Stimulated activated CD4-positive, alpha-beta T cell treated with anti-CD3 and anti-CD28 coated beads, Interleukin-2, amount 100 ng/mL, for 4 hours (primary cell): ENCODE data around the gene UBB.
"Not testable (repeated sequence)": the region's sequence is repeated elsewhere in the genome, so short reads cannot be mapped to it uniquely, and the experiment has no call there.

Experiments used
- DNase-seq: peaks from one replicate; pipeline ENCODE4 v3.0.0-alpha.2; 2020; ENCODE audit warnings: low read depth

UBB gene

DNA sequence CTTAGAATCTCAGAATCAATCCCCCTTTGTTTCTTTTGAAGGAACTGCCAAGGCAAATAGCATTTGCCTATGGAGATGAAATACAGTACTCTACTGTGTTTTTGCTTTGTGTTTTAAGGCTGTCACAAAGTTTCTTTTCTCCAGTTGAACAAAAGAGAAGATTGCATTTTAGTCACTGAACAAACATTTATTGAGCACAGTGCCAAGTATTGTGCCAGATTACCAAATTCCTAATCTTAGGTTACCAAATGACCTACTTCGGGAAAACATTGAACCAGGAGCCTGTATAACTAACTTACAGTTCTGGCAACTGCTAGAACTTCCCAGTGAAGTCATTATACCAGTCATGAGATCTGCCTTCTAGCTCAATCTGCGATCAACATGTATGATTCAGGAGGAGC is 3.0 kb upstream of the UBB start:
- DNase-seq, result no peak

DNA sequence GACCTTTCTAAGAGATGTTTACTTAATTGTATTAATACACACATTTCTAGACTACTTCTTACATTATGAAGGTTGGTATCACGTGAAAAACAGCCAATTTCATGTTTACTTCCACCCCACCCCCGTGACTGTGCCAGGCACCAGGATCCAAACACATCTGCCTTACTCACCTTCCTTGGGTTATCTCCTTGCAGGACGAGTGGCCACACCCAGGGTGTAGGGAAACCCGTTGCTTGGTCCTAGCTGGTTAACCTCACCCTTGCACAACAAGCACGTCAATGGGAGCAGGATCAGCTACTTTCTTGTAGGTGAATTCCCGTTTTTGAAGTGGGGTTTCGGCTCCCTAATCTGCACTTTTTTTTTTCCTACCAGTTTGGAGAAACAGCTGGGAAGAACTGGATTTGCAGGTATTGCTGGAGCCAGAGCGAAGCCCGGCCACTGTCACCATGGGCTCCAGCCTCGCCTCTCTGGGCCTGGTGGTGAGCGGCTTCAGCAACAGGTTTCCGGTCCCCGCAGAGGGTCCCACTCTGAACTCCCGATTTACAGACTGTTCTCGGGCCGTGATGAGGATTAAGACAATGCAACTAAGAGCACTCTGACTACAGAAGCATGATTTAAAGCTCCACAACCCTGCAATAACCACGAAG is 2.1 kb upstream of the UBB start:
- DNase-seq, result no peak

DNA sequence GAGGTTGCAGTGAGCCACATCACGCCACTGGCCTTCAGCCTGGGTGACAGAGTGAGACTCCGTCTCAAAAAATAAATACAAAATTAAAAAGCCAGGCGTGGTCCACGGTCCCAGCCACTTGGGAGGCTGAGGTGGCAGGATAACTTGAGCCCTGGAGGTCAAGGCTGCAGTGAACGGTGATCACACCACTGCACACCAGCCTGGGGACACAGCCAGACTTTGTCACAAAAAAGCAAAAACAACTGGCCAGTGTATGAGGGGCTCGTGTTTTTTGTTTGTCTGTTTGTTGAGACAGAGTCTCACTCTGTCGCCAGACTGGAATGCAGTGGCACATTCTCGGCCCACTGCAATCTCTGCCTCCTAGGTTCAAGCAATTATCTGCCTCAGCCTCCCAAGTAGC is 1.2 kb upstream of the UBB start:
- DNase-seq, result no peak

DNA sequence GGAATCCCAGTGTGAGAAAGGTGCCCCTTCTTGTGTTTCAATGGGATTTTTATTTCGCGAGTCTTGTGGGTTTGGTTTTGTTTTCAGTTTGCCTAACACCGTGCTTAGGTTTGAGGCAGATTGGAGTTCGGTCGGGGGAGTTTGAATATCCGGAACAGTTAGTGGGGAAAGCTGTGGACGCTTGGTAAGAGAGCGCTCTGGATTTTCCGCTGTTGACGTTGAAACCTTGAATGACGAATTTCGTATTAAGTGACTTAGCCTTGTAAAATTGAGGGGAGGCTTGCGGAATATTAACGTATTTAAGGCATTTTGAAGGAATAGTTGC is 567 bp downstream of the UBB start:
- peak; percentile 28 for DNase-seq

DNA sequence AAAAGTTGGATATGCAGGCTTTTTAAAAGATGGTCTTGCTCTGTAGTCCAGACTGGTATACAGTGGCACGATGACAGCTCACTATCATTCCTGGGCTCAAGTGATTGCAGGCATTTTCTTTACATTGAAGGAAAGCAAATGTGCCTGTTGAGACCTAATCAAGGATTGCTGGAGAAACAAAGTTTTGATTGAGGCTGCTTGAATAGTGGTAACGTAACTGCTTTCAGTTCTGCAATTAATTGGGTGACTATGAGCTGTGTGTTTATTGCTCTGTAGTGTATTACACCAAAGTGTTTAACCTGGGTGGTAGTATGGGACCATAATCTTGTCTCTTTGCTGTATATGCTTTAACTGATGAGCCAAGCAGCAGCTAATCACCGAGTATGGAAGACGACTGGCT is 2.3 kb downstream of the UBB start:
- no peak for DNase-seq

DNA sequence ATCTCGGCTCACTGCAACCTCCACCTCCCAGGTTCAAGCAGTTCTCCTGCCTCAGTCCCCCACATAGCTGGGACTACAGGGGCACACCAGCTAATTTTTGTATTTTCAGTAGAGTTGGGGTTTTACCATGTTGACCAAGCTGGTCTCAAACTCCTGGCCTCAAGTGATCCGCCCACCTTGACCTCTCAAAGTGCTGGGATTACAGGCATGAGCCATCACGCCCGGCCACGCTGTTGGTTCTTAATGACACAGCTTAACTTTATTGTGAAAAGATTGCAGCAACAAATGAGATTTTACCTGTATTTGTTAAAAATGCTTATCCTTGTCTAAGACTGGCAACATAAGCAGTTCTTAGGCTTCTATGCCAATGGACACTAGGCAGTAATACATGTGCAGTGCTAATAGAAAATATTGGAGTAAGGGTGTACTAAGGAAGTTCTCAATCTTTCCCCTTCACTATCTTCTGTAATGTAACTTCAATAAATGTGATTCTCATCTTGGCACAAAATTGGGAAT is 2.9 kb downstream of the UBB start:
- DNase-seq, result no peak

DNA sequence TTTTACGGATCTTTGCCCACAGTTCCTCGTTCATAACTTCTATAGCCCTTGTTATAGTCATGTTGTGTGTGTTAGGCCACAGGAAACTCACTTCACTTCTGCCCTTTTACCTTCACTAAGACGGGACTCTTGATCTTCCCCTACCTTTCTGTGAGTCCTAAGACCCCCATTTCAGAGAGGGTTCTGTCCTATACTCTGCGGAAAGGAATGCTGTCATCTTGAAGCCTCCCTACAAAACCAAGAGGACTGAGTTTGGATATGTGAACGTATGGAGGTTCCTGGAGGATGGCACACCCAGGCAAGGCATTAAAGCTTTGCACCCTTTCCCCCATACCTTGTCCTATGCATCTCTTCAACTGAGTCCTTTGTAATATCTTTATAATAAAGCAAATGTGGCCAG is 3.7 kb downstream of the UBB start:
- no peak for DNase-seq

DNA sequence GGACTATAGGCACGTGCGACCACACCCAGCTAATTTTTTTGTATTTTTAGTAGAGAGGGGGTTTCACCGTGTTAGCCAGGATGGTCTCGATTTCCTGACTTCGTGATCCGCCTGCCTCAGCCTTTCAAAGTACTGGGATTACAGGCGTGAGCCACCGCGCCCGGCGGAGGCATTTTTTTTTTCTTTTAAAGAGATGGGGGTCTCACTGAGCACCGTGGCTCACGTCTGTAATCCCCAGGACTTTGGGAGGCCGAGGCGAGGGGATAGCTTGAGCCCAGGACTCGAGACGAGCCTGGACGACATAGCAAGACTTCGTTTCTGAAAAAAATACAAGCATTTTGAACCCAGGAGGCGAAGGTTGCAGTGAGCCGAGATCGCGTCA is 5.2 kb downstream of the UBB start:
- DNase-seq, result not testable (repeated sequence)

DNA sequence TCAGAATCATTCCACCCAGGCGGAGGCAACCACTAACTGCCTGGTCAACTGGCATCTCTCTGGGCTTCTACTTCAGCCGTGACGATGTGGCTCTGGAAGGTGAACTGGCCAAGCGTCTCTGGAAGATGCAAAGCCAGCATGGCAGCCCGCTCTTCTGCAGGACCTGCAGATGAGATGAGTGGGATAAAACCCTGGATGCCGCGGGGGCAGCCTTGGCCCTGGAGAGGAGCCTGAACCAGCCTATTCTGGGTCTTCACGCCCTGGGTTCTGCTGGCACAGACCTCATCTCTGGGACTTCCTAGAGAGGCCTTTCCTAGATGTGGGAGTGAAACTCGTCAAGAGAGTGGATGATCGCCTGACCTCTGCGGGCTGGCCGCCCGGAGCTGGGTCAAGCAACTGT is 10.6 kb downstream of the UBB start:
- no peak for DNase-seq

DNA sequence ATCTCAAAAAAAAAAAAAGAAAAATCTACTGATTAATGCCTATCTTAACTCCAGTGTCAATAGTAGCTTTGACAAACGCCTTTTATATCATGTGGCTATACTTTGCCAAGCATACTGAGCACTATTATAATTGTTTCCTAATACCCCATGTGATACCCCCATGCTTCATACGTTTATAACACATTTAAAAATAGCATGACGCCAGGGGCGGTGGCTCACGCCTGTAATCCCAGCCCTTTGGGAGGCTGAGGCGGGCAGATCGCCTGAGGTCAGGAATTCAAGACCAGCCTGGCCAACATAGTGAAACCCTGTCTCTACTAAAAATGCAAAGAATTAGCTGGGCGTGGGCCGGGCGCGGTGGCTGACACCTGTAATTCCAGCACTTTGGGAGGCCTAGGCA is 11.6 kb downstream of the UBB start:
- not testable (repeated sequence) for DNase-seq

DNA sequence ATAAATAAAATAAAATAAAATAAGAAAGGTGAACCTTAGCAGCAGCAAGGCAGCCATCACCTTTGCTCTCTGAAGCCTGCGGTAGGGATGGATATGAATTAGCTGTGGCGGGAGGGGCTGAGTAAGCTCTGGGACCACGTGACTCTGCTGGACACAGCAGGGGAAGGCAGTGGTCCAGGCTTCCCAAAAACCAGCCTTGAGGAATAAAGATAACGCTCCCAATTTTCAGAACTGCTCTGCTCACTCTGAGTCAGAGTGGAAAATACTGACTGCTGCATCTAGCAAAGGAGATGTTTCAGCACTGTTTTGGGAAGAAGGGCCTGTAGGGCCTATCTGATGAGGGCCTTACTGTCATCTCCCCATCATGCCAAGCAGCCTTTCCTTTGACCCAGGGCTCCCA is 15.0 kb downstream of the UBB start:
- not testable (repeated sequence) for DNase-seq

DNA sequence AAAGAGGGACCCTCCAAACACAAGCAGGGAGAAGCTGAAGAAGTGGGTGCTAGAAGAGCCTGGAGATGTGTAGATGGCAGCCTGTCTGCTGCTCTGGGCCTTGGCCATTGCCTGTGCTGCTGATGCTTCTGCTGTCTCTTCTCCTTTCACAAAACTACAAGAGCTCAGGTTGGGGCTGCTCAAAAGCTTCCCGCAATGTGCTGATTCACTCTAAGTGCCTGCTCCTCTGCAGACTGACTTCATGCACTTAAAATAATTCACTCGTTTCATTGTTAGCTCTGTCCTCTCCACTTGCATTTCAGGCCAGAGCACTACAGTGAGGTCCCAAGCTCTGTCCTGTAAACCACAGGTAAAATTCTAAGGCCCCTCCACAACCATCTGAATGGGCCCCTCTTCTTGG is 15.8 kb downstream of the UBB start:
- not testable (repeated sequence) for DNase-seq

DNA sequence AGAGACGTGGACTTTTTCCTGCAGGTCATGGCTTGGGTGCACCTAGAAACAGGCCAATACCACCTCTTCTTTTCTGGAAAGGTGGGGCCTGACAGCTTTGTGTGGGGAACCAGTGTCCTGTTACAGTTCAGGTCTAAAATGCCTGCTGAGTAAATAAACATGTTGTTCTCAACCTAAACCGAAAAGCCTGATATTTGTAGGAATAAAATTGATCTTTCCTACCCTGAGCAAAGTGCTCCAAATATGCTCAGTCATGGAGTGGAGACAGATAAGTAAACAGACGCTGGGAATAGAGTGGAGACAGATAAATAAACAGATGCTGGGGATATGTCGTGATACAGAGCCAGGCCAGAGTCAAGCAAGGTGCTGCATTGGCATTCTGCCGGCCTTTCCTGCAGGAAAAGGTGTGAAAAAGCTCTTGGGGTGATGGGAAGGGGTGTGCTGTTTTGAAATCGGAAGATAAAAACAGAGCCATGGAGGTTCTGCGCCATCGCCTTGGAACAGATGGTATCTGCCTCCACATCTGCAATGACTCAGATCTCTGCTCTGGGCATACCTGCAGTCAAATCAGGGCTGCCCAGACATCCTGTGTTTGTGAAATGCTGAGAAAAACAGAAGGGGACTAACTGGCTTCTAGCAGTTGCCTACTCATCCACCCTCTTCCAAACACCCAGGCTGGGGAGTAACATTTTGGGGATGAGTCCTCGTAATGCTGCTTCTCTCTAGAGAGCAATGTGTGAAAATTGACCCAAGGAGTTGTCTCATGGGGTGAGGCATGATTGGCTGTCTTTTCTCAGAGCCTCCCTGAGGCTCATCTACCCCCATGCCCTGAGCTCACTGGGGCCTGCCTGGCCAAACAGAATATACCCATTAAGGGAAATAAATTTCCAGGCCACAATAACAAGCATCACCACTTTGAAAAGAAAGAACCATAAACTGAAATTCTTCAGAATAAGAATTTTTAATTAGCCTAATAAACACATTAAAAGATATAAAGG is 17.7 kb downstream of the UBB start:
- DNase-seq, result no peak

DNA sequence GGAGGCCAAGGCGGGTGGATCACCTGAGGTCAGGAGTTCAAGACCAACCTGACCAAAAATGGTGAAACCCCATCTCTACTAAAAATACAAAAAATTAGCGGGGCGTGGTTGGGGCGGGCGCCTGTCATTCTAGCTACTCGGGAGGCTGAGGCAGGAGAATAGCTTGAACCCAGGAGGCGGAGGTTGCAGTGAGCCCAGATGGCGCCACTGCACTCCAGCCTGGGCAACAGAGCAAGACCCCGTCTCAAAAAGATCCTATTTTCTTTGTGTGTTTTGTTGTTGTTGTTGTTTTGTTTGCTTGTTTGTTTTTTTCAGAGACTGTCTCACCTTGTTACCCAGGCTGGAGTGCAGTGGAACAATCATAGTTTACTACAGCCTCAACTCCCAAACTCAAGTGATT is 23.0 kb downstream of the UBB start:
- not testable (repeated sequence) for DNase-seq

DNA sequence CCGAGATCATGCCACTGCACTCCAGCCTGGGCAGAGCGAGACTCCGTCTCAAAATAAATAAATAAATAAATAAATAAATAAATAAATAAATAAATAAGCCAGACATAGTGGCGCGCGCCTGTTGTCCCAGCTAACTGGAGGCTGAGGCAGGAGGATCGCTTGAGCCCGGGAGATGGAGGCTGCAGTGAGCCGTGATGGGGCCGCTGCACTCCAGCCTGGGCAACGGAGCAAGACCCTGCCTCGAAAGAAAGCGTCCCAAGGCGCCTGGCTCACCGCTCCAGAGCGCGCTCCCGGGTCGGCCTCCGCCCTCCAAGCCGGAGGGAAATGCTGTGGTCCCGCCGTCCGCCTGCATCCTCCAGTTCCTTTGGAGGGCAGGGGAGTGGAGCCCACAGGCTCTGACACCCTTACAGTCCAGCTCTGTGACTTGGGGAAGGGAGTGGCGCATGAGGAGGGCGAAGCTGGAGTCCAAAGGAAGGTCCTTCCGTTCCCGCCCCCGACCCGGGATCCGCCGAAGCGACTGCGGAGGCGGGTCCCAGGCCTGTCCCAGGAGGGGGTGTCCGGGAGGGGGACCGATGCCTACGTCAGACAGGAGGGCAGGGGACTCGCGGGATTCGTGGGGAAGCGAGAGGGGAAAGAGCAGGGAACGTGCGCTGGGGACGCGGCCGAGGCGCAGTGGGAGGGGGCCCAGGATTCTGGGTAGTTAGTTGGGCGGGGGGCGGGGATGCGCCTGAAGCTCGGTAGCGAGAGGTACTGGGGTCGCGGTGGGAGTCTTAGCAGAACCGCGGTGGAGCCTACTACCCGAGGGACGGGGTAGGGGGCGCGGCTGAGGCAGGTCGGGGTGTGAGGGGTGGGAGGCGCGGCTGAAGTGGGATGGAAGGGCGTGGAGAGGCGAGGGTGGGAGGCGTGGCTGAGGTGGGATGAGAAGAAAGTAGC is 26.1 kb downstream of the UBB start:
- no peak for DNase-seq

DNA sequence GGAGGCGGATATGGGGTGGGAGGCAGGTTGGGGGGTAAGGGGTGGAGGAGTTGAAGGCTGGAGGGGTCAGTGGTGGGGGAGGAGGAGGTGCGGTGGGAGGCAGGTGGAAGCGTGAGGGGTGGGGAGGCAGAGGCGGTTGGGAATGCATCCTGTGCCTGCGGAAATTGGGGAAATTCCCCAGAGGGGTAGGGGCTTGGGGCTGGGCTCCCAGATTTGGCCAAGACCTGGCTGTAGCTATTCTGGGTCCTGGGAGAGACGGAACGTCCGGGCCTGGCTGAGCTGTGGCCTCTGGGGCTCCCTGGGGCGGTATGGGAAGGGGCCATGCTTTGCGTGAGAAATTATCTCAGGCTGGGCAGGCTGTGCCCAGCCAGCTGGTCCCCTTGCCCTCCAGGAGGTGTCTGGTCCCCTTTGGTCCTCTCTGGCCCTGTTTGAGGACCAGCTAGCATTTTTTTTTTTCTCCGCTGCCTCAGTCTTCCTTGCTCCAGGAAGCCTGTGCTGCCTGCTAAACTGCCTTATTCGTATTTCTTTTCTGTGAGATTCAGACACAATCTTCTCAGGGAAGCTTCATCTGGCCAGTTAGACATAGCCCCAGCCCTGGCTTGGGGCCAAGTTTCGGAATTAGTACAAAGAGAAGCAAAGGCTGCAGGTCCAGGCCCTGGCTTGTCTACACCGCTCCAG is 27.2 kb downstream of the UBB start:
- DNase-seq, result no peak

DNA sequence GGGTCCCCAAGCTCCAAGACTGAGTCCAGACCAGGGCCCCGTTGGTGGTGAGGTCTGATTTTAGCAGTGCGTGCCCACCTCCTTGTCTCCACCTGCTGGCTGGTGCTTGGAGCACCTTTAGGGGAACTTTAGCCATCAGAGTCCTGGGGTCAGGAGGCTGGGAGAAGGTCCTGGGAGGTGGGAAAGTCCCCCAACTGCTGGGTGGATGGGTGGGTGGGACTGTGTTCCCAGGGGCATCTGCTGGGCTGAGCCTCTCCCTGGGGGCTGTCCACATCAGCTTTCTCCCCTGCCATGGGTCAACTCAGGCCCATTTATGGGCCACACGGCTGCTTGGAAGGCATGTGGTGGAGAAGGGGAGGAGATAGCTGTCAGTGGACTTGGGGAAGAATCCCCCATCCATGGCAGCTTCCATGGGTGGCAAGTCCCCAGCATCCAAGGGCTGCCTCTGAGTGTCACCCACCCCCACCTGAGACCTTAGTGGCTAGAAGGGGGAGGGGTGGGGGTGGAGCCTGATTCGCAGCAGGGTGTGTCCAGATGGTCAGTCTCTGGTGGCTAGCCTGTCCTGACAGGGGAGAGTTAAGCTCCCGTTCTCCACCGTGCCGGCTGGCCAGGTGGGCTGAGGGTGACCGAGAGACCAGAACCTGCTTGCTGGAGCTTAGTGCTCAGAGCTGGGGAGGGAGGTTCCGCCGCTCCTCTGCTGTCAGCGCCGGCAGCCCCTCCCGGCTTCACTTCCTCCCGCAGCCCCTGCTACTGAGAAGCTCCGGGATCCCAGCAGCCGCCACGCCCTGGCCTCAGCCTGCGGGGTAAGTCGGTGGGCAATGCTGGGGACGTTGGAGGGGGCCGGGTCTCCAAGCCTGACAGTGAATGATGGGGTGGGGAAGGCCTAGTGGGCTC is 34.4 kb downstream of the UBB start, which contains the start of gene TRPV2:
TSS of gene TRPV2 (plus strand) at position 541 of the 894 bp plus-strand sequence. CDS start 2,098 bp downstream, outside the sequence.
- no peak for DNase-seq

DNA sequence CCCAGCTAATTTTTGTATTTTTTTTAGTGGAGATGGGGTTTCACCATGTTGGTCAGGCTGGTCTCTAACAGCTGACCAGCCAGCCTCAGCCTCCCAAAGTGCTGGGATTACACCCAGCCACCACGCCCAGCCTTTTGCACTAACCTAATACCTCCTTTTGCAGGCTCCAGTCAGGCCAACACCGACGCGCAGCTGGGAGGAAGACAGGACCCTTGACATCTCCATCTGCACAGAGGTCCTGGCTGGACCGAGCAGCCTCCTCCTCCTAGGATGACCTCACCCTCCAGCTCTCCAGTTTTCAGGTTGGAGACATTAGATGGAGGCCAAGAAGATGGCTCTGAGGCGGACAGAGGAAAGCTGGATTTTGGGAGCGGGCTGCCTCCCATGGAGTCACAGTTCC is 36.5 kb downstream of the UBB start:
- no peak for DNase-seq

DNA sequence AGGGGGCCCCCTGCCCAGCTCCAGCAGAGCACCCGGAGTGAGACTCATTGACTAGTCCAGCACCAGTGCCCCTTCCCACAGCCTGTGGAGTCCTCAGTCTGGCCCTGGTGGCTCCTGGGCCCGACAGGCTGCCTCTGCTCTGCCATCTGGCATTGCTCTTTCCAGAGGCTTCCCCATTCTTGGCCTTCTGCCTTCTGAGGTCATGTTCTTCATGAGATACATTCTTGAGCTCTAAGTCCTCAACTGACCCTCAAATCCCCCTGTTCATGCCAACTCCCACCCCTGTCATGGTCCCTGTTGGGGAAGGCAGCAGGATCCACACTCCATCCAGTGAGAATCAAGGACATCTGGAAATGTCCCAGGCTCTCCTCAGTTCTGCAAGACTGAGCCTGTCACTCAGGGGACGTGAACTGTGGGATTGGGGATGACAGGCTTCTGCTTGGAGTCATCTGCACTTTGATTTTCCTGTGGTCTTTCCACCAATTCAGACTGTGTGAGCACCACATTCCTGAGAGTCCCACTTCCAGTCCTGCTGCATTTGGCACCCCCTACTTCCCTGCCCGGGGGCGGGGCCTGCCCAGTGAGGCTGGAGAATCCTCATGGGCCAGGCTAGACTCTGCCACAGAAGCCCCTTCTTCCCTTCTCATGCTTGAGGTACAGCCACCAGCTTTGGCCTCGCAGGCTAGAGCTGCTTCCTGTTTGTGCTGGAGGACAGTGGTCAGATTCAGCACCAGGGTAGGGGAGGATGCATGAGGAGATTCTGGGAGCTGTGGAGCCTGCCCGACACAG is 37.2 kb downstream of the UBB start:
- DNase-seq, result no peak

DNA sequence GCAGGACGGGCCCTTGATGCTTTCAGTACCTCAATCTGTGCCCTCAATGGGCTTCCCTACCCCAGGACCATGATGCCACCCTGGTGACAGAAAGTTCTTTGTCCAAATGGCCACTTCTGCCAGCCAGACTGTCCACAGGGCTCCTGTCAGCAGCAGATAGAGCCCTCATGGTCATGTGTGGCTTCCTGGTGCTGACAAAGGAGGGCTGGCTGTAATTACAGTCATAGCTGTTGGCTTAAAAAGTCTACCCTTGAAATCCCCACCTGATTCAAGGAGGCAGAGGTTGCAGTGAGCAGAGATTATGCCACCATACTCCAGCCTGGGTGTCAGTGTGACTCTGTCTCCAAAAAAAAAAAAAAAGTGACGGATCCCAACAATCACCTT is 37.8 kb downstream of the UBB start:
- DNase-seq, result no peak
